NB4 (cell line): ENCODE results near the gene CYP4F22.

Experiments
- MYC ChIP-seq: IDR thresholded peaks from 2 replicates; pipeline ENCODE4 v1.6.1; 2011; ENCODE audit warnings: low read depth, low read length
- TF ChIP-seq, protein P1 (sequence below): IDR thresholded peaks from one replicate; pipeline ENCODE4 v1.5.1; 2012; ENCODE audit warnings: low read depth, low read length

GRCh38 chr19:15555759-15556633 lies 47.7 kb downstream of the CYP4F22 start:
- TF ChIP-seq, protein P1, sequence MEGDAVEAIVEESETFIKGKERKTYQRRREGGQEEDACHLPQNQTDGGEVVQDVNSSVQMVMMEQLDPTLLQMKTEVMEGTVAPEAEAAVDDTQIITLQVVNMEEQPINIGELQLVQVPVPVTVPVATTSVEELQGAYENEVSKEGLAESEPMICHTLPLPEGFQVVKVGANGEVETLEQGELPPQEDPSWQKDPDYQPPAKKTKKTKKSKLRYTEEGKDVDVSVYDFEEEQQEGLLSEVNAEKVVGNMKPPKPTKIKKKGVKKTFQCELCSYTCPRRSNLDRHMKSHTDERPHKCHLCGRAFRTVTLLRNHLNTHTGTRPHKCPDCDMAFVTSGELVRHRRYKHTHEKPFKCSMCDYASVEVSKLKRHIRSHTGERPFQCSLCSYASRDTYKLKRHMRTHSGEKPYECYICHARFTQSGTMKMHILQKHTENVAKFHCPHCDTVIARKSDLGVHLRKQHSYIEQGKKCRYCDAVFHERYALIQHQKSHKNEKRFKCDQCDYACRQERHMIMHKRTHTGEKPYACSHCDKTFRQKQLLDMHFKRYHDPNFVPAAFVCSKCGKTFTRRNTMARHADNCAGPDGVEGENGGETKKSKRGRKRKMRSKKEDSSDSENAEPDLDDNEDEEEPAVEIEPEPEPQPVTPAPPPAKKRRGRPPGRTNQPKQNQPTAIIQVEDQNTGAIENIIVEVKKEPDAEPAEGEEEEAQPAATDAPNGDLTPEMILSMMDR: peak; percentile 67
- peak; percentile 67 for TF ChIP-seq MYC
